Measurements from ENCODE around the gene MRGPRF.

- TF ChIP-seq EZH2 (IDR thresholded peaks at IDR 0.05; ENCODE audit: insufficient read depth, poor library complexity, severe bottlenecking), result no peak
- no peak for TF ChIP-seq EZH2phosphoT487 (IDR thresholded peaks at IDR 0.05; ENCODE audit: insufficient read depth, low read depth)
Observed at GRCh38 chr11:69037544-69037943, 24.5 kb upstream of the MRGPRF start.

Measured in GM23248 (cell line).